OCI-LY3 (cell line): ENCODE measurements around the gene SBK1.

ENCODE experiments used
- H2AFZ ChIP-seq: fragments of 200-600, 300-600 bp; shearing (Covaris generic); 2 replicates; pipeline ENCODE4 v1.6.0; 2014; ENCODE audit warnings: antibody characterized with exemption, low read depth, low read length
- H3K27ac ChIP-seq: fragments of 200-600, 300-600 bp; sonication (generic); 2 replicates; pipeline ENCODE4 v1.5.1; 2014; ENCODE audit warnings: mild to moderate bottlenecking, low read length, moderate library complexity, mixed read lengths
- H3K27me3 ChIP-seq: fragments of 200-600, 300-600 bp; sonication (generic); 2 replicates; pipeline ENCODE4 v1.6.1; 2014; ENCODE audit warnings: low read depth, low read length, mixed read lengths
- H3K36me3 ChIP-seq: fragments of 200-600, 300-600 bp; sonication (generic); replicated peaks from 2 replicates; pipeline ENCODE3; 2014; ENCODE audit warnings: low read depth, low read length, mixed read lengths
- H3K4me1 ChIP-seq: fragments of 300-600, 200-600 bp; sonication (generic); 2 replicates; pipeline ENCODE4 v1.6.1; 2014; ENCODE audit warnings: low read length, mixed read lengths
- H3K4me2 ChIP-seq: fragments of 200-600, 300-600 bp; sonication (generic); 2 replicates; pipeline ENCODE4 v1.6.1; 2014; ENCODE audit warnings: low read length, mixed read lengths
- H3K4me3 ChIP-seq: fragments of 300-600, 200-600 bp; sonication (generic); 2 replicates; pipeline ENCODE4 v1.5.1; 2014; ENCODE audit warnings: antibody characterized with exemption, mild to moderate bottlenecking, low read length, moderate library complexity
- H3K79me2 ChIP-seq: fragments of 300-600, 200-600 bp; shearing (Covaris generic); 2 replicates; pipeline ENCODE4 v1.6.1; 2014; ENCODE audit warnings: mild to moderate bottlenecking, low read length, mixed read lengths
- H3K9ac ChIP-seq: fragments of 300-600, 200-600 bp; shearing (Covaris generic); 2 replicates; pipeline ENCODE4 v1.6.0; 2014; ENCODE audit warnings: mild to moderate bottlenecking, low read length, moderate library complexity
- H3K9me3 ChIP-seq: fragments of 200-600, 300-600 bp; shearing (Covaris generic); 2 replicates; pipeline ENCODE4 v1.6.1; 2014; ENCODE audit warnings: low read length, mixed read lengths; ENCODE audit not compliant: insufficient read depth
- H4K20me1 ChIP-seq: fragments of 200-600, 300-600 bp; sonication (generic); 2 replicates; pipeline ENCODE4 v1.6.1; 2016; ENCODE audit warnings: low read length, mixed read lengths; ENCODE audit not compliant: insufficient read depth
- CTCF ChIP-seq: fragments of 200-600, 300-600 bp; sonication (generic); IDR thresholded peaks from 2 replicates; pipeline ENCODE4 v1.5.1; 2014; ENCODE audit warnings: antibody characterized with exemption, low read length, low read depth
- EZH2phosphoT487 ChIP-seq: fragments of 200-600 bp; shearing (Covaris generic); IDR thresholded peaks from 2 replicates; pipeline ENCODE4 v1.6.1; 2018; ENCODE audit warnings: antibody characterized with exemption, mixed run types, low read depth

Gene SBK1

GRCh38 chr16:28308794-28309584 is 16.7 kb downstream of the SBK1 start:
- Histone ChIP-seq H3K27ac (no peak overlapping the region), H3K9ac (no peak overlapping the region), H3K79me2 (no peaks in the 10 kb centered on the region), H3K36me3 (no peaks in the 10 kb centered on the region), H3K4me2 (no peak overlapping the region), H3K27me3 (no peaks in the 10 kb centered on the region), H3K4me1 (no peaks in the 10 kb centered on the region), H3K9me3 (no peaks in the 10 kb centered on the region), H3K4me3 (no peak overlapping the region), H4K20me1 (no peaks in the 10 kb centered on the region), H2AFZ (no peak overlapping the region)
- TF ChIP-seq EZH2phosphoT487 (no peak), CTCF (no peak)

- no peak overlapping the region for H3K27ac ChIP-seq
- H2AFZ ChIP-seq = no peak overlapping the region
- H3K9me3 ChIP-seq = no peaks in the 10 kb centered on the region
- H3K27me3 ChIP-seq = no peaks in the 10 kb centered on the region
- H3K36me3 ChIP-seq = no peaks in the 10 kb centered on the region
- H3K4me3 ChIP-seq = no peak overlapping the region
- H3K4me1 ChIP-seq = no peaks in the 10 kb centered on the region
- no peak overlapping the region for H3K9ac ChIP-seq
- H3K4me2 ChIP-seq = no peak overlapping the region
- no peaks in the 10 kb centered on the region for H3K79me2 ChIP-seq
- no peaks in the 10 kb centered on the region for H4K20me1 ChIP-seq
- TF ChIP-seq EZH2phosphoT487 = no peak
- no peak for TF ChIP-seq CTCF
These were observed 17.5 kb downstream of the SBK1 start for GRCh38 chr16:28309811-28310311.

- no peak for TF ChIP-seq EZH2phosphoT487
- TF ChIP-seq CTCF = no peak
- Histone ChIP-seq H3K4me2 (no peak overlapping the region), H3K27ac (no peak overlapping the region), H2AFZ (no peak overlapping the region), H3K27me3 (no peaks in the 10 kb centered on the region), H4K20me1 (no peaks in the 10 kb centered on the region), H3K4me3 (no peak overlapping the region), H3K79me2 (no peaks in the 10 kb centered on the region), H3K9ac (no peak overlapping the region), H3K9me3 (no peaks in the 10 kb centered on the region), H3K36me3 (no peaks in the 10 kb centered on the region), H3K4me1 (no peaks in the 10 kb centered on the region)
These were observed 18.5 kb downstream of the SBK1 start for GRCh38 chr16:28310796-28311195.

GRCh38 chr16:28311413-28311812 is 19.1 kb downstream of the SBK1 start:
- TF ChIP-seq CTCF (no peak), EZH2phosphoT487 (no peak)
- no peak overlapping the region for H3K9ac ChIP-seq
- H3K4me1 ChIP-seq = no peaks in the 10 kb centered on the region
- H3K36me3 ChIP-seq = no peaks in the 10 kb centered on the region
- H3K9me3 ChIP-seq = no peaks in the 10 kb centered on the region
- H3K27me3 ChIP-seq = no peaks in the 10 kb centered on the region
- no peaks in the 10 kb centered on the region for H4K20me1 ChIP-seq
- H3K27ac ChIP-seq = no peak overlapping the region
- H3K79me2 ChIP-seq = no peaks in the 10 kb centered on the region
- H2AFZ ChIP-seq = no peak overlapping the region
- H3K4me2 ChIP-seq = no peak overlapping the region
- H3K4me3 ChIP-seq = no peak overlapping the region
